Type B pancreatic cell (in vitro differentiated cells): ENCODE results near the gene SUCLG2. TPM values are rescaled to one million over a fixed set of nuclear protein-coding genes. Genes with fewer than 3 reads are reported as not detected.

Experiments
- DNase-seq: peaks from one replicate; pipeline ENCODE4 v3.0.0; 2021; ENCODE audit warnings: mixed read lengths; ENCODE audit not compliant: unreplicated experiment; ENCODE audit errors: extremely low spot score
- H3K27ac Mint-ChIP-seq: 2 replicates; pipeline ENCODE4 v1.8.0; 2021; ENCODE audit warnings: mild to moderate bottlenecking, mixed read lengths
- H3K27me3 Mint-ChIP-seq: 2 replicates; pipeline ENCODE4 v1.8.0; 2021; ENCODE audit warnings: mixed read lengths
- H3K36me3 Mint-ChIP-seq: 2 replicates; pipeline ENCODE4 v1.8.0; 2021; ENCODE audit warnings: mixed read lengths
- H3K4me1 Mint-ChIP-seq: one replicate; pipeline ENCODE4 v1.8.0; 2021; ENCODE audit warnings: mixed read lengths; ENCODE audit not compliant: unreplicated experiment
- H3K4me3 Mint-ChIP-seq: 2 replicates; pipeline ENCODE4 v1.8.0; 2021; ENCODE audit warnings: mild to moderate bottlenecking, mixed read lengths
- H3K9me3 Mint-ChIP-seq: 2 replicates; pipeline ENCODE4 v1.8.0; 2021; ENCODE audit warnings: mixed read lengths
- CTCF ChIP-seq: fragments of 200-600 bp; sonication (generic); conservative IDR thresholded peaks from 2 replicates; pipeline ENCODE4 v1.5.0; 2021; ENCODE audit warnings: antibody characterized with exemption, mild to moderate bottlenecking
- total RNA-seq: library from RNA; stranded (reverse); gene quantifications from 2 replicates; pipeline ENCODE4 v1.2.1, GENCODE V29; 2021; ENCODE audit warnings: low replicate concordance

The SUCLG2 gene
- total RNA-seq, 1 donor from 2014 or later = 42.8 TPM

GRCh38 chr3:67649681-67650080 is 4.7 kb downstream of the SUCLG2 start:
- Mint-ChIP-seq H3K27ac (no peak overlapping the region), H3K9me3 (no peaks in the 10 kb centered on the region), H3K4me1 (peaks cover 37% of the 10 kb centered on the region), H3K4me3 (peak overlapping the region; percentile 27), H3K27me3 (no peaks in the 10 kb centered on the region), H3K36me3 (peaks cover 5% of the 10 kb centered on the region)
- no peak for DNase-seq
- TF ChIP-seq CTCF = no peak

- no peaks in the 10 kb centered on the region for H3K9me3 Mint-ChIP-seq
- no peak overlapping the region for H3K4me3 Mint-ChIP-seq
- peaks cover 11% of the 10 kb centered on the region for H3K36me3 Mint-ChIP-seq
- no peaks in the 10 kb centered on the region for H3K27me3 Mint-ChIP-seq
- no peak for DNase-seq
- peaks cover 37% of the 10 kb centered on the region for H3K4me1 Mint-ChIP-seq
- H3K27ac Mint-ChIP-seq = no peak overlapping the region
- TF ChIP-seq CTCF = no peak
Measured at GRCh38 chr3:67648701-67649100, 5.7 kb downstream of the SUCLG2 start.

- no peak overlapping the region for H3K4me3 Mint-ChIP-seq
- H3K9me3 Mint-ChIP-seq = no peaks in the 10 kb centered on the region
- TF ChIP-seq CTCF = no peak
- H3K27ac Mint-ChIP-seq = no peak overlapping the region
- no peaks in the 10 kb centered on the region for H3K27me3 Mint-ChIP-seq
- H3K36me3 Mint-ChIP-seq = peaks cover 11% of the 10 kb centered on the region
- DNase-seq = no peak
- H3K4me1 Mint-ChIP-seq = peaks cover 37% of the 10 kb centered on the region
Measured at GRCh38 chr3:67648229-67648628, 6.2 kb downstream of the SUCLG2 start.

GRCh38 chr3:67647390-67647878 is 7.0 kb downstream of the SUCLG2 start:
- Mint-ChIP-seq H3K36me3 (peaks cover 7% of the 10 kb centered on the region), H3K4me3 (no peak overlapping the region), H3K9me3 (no peaks in the 10 kb centered on the region), H3K27ac (no peak overlapping the region), H3K27me3 (no peaks in the 10 kb centered on the region), H3K4me1 (peaks cover 30% of the 10 kb centered on the region)
- DNase-seq = no peak
- no peak for TF ChIP-seq CTCF

GRCh38 chr3:67646586-67647234 is 7.7 kb downstream of the SUCLG2 start:
- H3K27ac Mint-ChIP-seq = no peak overlapping the region
- no peak for DNase-seq

More at GRCh38 chr3:67646586-67647234, 7.7 kb downstream of the SUCLG2 start:
- H3K4me3 Mint-ChIP-seq = no peak overlapping the region
- no peak for TF ChIP-seq CTCF
- H3K9me3 Mint-ChIP-seq = no peaks in the 10 kb centered on the region
- peaks cover 7% of the 10 kb centered on the region for H3K36me3 Mint-ChIP-seq
- peaks cover 22% of the 10 kb centered on the region for H3K4me1 Mint-ChIP-seq
- H3K27me3 Mint-ChIP-seq = no peaks in the 10 kb centered on the region
